Measurements from ENCODE around the gene PATE1.
"Not testable (repeated sequence)": the region's sequence is repeated elsewhere in the genome, so short reads cannot be mapped to it uniquely, and the experiment has no call there.

Gene PATE1, protein sequence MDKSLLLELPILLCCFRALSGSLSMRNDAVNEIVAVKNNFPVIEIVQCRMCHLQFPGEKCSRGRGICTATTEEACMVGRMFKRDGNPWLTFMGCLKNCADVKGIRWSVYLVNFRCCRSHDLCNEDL

GRCh38 chr11:125745979-125746378 lies at the start of gene PATE1:
Gene PATE1, plus strand, starts transcription at chr11:125746279. Its CDS starts 26 bp downstream, at chr11:125746305.
- no peak within 1 kb of the TSS for H3K9ac ChIP-seq (ENCODE audit: low read depth, low read length)
- H3K4me1 ChIP-seq (ENCODE audit: insufficient read depth, low read length) = no peaks in the 10 kb centered on the region
- H3K79me2 ChIP-seq (ENCODE audit: insufficient read depth, low read length) = no peaks in the 10 kb centered on the region
- H4K20me1 ChIP-seq (ENCODE audit: insufficient read depth, low read length) = no peaks in the 10 kb centered on the region
- H3K9me3 ChIP-seq (ENCODE audit: insufficient read depth, low read length, severe bottlenecking) = no peaks in the 10 kb centered on the region
- no peak within 1 kb of the TSS for H3K4me2 ChIP-seq (ENCODE audit: insufficient read depth, low read length)
- TF ChIP-seq EZH2 (IDR thresholded peaks at IDR 0.05; ENCODE audit: borderline replicate concordance, low read depth, low read length, severe bottlenecking) = no peak
- no peak for TF ChIP-seq CTCF (IDR thresholded peaks at IDR 0.05; ENCODE audit: borderline replicate concordance, extremely low read depth, low read length, poor library complexity, severe bottlenecking)
- H3K36me3 ChIP-seq (ENCODE audit: insufficient read depth, low read length) = no peaks in the 10 kb centered on the region
- DNase-seq = no peak
- peaks cover 41% of the 10 kb centered on the region for H3K27me3 ChIP-seq (ENCODE audit: insufficient read depth, low read length, poor library complexity)
- H2AFZ ChIP-seq (ENCODE audit: low read depth, low read length) = no peak within 1 kb of the TSS
- no peak within 1 kb of the TSS for H3K4me3 ChIP-seq (ENCODE audit: low read depth in 1 of 2, low read length in 2 of 2)
- ATAC-seq (ENCODE audit: insufficient read depth, low read depth) = no peak
- H3K27ac ChIP-seq (ENCODE audit: low read length) = no peak within 1 kb of the TSS

GRCh38 chr11:125701018-125701610 lies 45.0 kb upstream of the PATE1 start:
- Histone ChIP-seq H3K9me3 (ENCODE audit: insufficient read depth, low read length, severe bottlenecking) (no peaks in the 10 kb centered on the region), H3K4me3 (ENCODE audit: low read depth in 1 of 2, low read length in 2 of 2) (no peak overlapping the region), H3K4me2 (ENCODE audit: insufficient read depth, low read length) (no peak overlapping the region), H3K27ac (ENCODE audit: low read length) (no peak overlapping the region), H3K36me3 (ENCODE audit: insufficient read depth, low read length) (no peaks in the 10 kb centered on the region), H2AFZ (ENCODE audit: low read depth, low read length) (no peak overlapping the region), H4K20me1 (ENCODE audit: insufficient read depth, low read length) (no peaks in the 10 kb centered on the region), H3K79me2 (ENCODE audit: insufficient read depth, low read length) (no peaks in the 10 kb centered on the region), H3K27me3 (ENCODE audit: insufficient read depth, low read length, poor library complexity) (no peaks in the 10 kb centered on the region), H3K4me1 (ENCODE audit: insufficient read depth, low read length) (peaks cover 19% of the 10 kb centered on the region), H3K9ac (ENCODE audit: low read depth, low read length) (no peak overlapping the region)
- ATAC-seq (ENCODE audit: insufficient read depth, low read depth) (no peak), DNase-seq (no peak)
- TF ChIP-seq CTCF (IDR thresholded peaks at IDR 0.05; ENCODE audit: borderline replicate concordance, extremely low read depth, low read length, poor library complexity, severe bottlenecking) (no peak), EZH2 (IDR thresholded peaks at IDR 0.05; ENCODE audit: borderline replicate concordance, low read depth, low read length, severe bottlenecking) (no peak)

DNA sequence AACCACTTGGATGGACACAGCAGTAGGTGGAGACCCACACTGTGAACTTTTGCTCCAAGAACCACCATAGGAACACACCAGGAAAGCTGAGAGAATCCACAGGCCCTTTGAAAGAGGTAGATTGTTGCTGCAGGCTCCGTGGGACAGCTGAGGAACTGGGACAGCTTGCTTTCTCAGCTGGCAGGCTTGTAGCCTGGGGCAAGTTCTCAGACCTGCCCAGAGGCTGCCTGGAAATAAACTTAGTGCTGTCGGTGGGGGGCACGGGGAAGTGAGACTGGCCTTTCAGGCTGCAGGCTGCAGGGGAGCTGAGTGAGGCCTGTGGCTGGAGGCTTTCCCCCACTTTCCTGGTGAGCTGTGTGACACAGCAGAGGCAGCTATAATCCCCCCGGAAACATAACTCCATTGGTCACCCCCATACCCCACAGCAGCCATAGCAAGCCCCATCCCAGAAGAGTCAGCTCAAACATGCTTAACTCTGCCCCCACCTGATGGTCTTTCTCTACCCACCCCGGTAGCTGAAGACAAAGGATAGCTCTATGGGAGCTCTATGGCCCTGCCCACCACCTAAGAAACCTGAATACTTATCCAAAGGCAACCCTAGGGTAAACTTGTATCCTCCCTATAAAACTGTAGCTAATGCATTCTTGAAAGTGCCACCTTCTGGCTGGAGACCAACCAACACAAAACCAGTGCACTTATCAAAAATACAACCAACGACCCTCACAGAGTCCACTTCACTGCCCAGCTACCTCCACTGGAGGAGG lies 44.0 kb upstream of the PATE1 start:
- Histone ChIP-seq H3K79me2 (ENCODE audit: insufficient read depth, low read length) (no peaks in the 10 kb centered on the region), H3K4me3 (ENCODE audit: low read depth in 1 of 2, low read length in 2 of 2) (no peak overlapping the region), H3K9ac (ENCODE audit: low read depth, low read length) (no peak overlapping the region), H3K27me3 (ENCODE audit: insufficient read depth, low read length, poor library complexity) (no peaks in the 10 kb centered on the region), H3K27ac (ENCODE audit: low read length) (no peak overlapping the region), H3K4me2 (ENCODE audit: insufficient read depth, low read length) (no peak overlapping the region), H3K9me3 (ENCODE audit: insufficient read depth, low read length, severe bottlenecking) (no peaks in the 10 kb centered on the region), H4K20me1 (ENCODE audit: insufficient read depth, low read length) (no peaks in the 10 kb centered on the region), H3K4me1 (ENCODE audit: insufficient read depth, low read length) (peaks cover 19% of the 10 kb centered on the region), H2AFZ (ENCODE audit: low read depth, low read length) (no peak overlapping the region), H3K36me3 (ENCODE audit: insufficient read depth, low read length) (no peaks in the 10 kb centered on the region)
- DNase-seq = no peak
- TF ChIP-seq EZH2 (IDR thresholded peaks at IDR 0.05; ENCODE audit: borderline replicate concordance, low read depth, low read length, severe bottlenecking) (no peak), CTCF (IDR thresholded peaks at IDR 0.05; ENCODE audit: borderline replicate concordance, extremely low read depth, low read length, poor library complexity, severe bottlenecking) (no peak)
- ATAC-seq (ENCODE audit: insufficient read depth, low read depth) = 0 out of 3 replicates have a peak, but pooled peaks have one; percentile 12

- not testable (repeated sequence) for H3K79me2 ChIP-seq (ENCODE audit: insufficient read depth, low read length); ATAC-seq (ENCODE audit: insufficient read depth, low read depth); H3K4me3 ChIP-seq (ENCODE audit: low read depth in 1 of 2, low read length in 2 of 2); H3K36me3 ChIP-seq (ENCODE audit: insufficient read depth, low read length); H3K9me3 ChIP-seq (ENCODE audit: insufficient read depth, low read length, severe bottlenecking); DNase-seq; H3K27me3 ChIP-seq (ENCODE audit: insufficient read depth, low read length, poor library complexity); H2AFZ ChIP-seq (ENCODE audit: low read depth, low read length); H3K27ac ChIP-seq (ENCODE audit: low read length); H3K9ac ChIP-seq (ENCODE audit: low read depth, low read length); H4K20me1 ChIP-seq (ENCODE audit: insufficient read depth, low read length); H3K4me2 ChIP-seq (ENCODE audit: insufficient read depth, low read length)
- peaks cover 19% of the 10 kb centered on the region for H3K4me1 ChIP-seq (ENCODE audit: insufficient read depth, low read length)
Observed at GRCh38 chr11:125704686-125705085, 41.4 kb upstream of the PATE1 start.

Measured in DND-41 (cell line).